Ishikawa (cell line): ENCODE measurements around the gene FAM184B.

Experiments used
- CEBPB ChIP-seq: IDR thresholded peaks from 2 replicates; pipeline ENCODE4 v1.6.1; 2012
- CREB1 ChIP-seq: IDR thresholded peaks from 2 replicates; pipeline ENCODE4 v1.6.1; 2012; ENCODE audit warnings: low read depth
- EGR1 ChIP-seq: IDR thresholded peaks from 2 replicates; pipeline ENCODE4 v1.6.1; 2012
- EP300 ChIP-seq: IDR thresholded peaks from 2 replicates; pipeline ENCODE4 v1.6.1; 2012; ENCODE audit warnings: borderline replicate concordance
- FOXM1 ChIP-seq: IDR thresholded peaks from 2 replicates; pipeline ENCODE4 v1.6.1; 2012; ENCODE audit warnings: low read depth, borderline replicate concordance
- NFIC ChIP-seq: IDR thresholded peaks from 2 replicates; pipeline ENCODE4 v1.6.1; 2012
- RAD21 ChIP-seq: IDR thresholded peaks from 2 replicates; pipeline ENCODE4 v1.6.1; 2012; ENCODE audit warnings: low read depth
- TAF1 ChIP-seq: IDR thresholded peaks from 2 replicates; pipeline ENCODE4 v1.6.1; 2012; ENCODE audit warnings: low read depth, mild to moderate bottlenecking
- TCF12 ChIP-seq: IDR thresholded peaks from 2 replicates; pipeline ENCODE4 v1.6.1; 2012; ENCODE audit warnings: low read depth
- TEAD4 ChIP-seq: IDR thresholded peaks from 2 replicates; pipeline ENCODE4 v1.6.1; 2012
- YY1 ChIP-seq: IDR thresholded peaks from 2 replicates; pipeline ENCODE4 v1.6.1; 2012; ENCODE audit warnings: low read depth
- ZBTB7A ChIP-seq: IDR thresholded peaks from 2 replicates; pipeline ENCODE4 v1.6.1; 2012; ENCODE audit warnings: low read depth
- TF ChIP-seq, protein P1 (sequence below): IDR thresholded peaks from 2 replicates; pipeline ENCODE4 v1.6.1; 2012
- TF ChIP-seq, protein P2 (sequence below): IDR thresholded peaks from 2 replicates; pipeline ENCODE4 v1.6.1; 2012
- TF ChIP-seq, protein P3 (sequence below): IDR thresholded peaks from 2 replicates; pipeline ENCODE4 v1.6.1; 2012; ENCODE audit warnings: low read depth, mild to moderate bottlenecking

Gene FAM184B

DNA sequence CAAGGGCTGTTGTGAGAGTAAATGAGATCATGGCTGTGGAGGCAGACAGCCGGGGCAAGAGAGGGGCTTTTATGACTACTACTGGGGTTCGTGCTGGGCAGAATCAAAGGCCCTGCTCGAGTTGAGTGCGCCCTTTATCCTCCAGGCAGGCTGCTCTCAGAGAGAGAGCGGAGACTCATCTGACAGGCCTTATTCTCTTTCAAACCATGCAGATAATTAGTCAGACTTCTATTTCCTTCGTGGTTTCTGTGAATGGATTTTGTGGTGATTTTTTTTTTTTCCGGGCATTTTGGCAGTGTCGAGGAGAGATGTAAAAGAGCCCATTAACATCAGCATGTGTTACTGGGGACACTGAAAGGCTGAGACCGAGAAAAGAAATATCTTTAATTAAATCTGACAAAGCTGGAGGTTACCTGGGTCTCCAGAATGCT, 93.4 kb downstream of the FAM184B start:
- TF ChIP-seq, protein P1, sequence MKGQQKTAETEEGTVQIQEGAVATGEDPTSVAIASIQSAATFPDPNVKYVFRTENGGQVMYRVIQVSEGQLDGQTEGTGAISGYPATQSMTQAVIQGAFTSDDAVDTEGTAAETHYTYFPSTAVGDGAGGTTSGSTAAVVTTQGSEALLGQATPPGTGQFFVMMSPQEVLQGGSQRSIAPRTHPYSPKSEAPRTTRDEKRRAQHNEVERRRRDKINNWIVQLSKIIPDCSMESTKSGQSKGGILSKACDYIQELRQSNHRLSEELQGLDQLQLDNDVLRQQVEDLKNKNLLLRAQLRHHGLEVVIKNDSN = no peak
- TF ChIP-seq TEAD4 (no peak), EGR1 (no peak), CREB1 (no peak)

DNA sequence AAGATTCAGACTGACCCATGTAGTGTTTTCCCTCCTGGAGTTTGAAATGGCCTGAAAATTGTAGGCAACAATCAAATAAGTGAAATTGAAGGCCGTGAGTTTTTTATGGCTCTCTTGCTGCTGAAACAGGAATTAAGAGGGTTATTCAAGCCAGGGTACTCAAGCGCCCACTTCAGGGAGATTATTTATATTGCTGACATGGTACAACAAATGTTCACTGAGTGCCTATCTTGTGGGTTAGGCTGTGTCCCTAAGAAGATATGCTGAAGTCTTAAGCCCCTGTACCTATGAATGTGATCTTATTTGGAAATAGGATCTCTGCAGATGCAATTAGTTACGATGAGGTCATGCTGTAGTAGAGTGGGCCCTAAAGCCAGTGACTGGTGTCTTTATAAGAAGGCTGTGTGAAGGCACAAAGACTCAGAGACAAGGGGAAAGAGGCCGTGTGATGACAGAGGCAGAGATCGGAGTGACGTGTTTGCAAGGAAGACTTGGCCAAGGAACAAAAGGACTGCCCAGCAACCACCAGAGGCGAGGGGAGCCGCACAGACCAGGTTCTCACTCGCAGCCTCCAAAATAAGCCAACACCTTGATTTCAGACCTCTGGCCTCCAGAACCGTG, 94.1 kb downstream of the FAM184B start:
- TF ChIP-seq NFIC (no peak), YY1 (no peak), TCF12 (no peak), TEAD4 (no peak), RAD21 (no peak), CEBPB (no peak), ZBTB7A (no peak), CREB1 (no peak), FOXM1 (no peak), TAF1 (no peak), EP300 (no peak), EGR1 (no peak)
- TF ChIP-seq, protein P2, sequence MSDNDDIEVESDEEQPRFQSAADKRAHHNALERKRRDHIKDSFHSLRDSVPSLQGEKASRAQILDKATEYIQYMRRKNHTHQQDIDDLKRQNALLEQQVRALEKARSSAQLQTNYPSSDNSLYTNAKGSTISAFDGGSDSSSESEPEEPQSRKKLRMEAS = no peak
- TF ChIP-seq, protein P1 = no peak
- TF ChIP-seq, protein P3, sequence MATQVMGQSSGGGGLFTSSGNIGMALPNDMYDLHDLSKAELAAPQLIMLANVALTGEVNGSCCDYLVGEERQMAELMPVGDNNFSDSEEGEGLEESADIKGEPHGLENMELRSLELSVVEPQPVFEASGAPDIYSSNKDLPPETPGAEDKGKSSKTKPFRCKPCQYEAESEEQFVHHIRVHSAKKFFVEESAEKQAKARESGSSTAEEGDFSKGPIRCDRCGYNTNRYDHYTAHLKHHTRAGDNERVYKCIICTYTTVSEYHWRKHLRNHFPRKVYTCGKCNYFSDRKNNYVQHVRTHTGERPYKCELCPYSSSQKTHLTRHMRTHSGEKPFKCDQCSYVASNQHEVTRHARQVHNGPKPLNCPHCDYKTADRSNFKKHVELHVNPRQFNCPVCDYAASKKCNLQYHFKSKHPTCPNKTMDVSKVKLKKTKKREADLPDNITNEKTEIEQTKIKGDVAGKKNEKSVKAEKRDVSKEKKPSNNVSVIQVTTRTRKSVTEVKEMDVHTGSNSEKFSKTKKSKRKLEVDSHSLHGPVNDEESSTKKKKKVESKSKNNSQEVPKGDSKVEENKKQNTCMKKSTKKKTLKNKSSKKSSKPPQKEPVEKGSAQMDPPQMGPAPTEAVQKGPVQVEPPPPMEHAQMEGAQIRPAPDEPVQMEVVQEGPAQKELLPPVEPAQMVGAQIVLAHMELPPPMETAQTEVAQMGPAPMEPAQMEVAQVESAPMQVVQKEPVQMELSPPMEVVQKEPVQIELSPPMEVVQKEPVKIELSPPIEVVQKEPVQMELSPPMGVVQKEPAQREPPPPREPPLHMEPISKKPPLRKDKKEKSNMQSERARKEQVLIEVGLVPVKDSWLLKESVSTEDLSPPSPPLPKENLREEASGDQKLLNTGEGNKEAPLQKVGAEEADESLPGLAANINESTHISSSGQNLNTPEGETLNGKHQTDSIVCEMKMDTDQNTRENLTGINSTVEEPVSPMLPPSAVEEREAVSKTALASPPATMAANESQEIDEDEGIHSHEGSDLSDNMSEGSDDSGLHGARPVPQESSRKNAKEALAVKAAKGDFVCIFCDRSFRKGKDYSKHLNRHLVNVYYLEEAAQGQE = no peak

DNA sequence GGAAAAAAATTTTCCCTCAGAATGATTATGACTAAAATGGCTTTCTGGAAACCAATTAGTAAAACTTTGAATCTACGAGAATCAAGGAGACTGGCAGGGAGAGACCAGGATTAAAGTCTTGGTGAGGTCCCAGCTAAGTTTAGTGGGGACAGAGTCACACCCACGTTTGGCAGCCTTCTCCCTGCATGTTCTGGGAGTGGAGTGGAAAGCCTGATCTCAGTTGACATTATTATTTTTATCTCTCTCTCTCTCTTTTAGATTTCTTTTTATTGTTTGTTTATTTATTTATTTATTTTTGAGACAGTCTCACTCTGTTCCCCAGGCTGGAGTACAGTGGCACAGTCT, 99.2 kb downstream of the FAM184B start:
- no peak for TF ChIP-seq RAD21
- TF ChIP-seq, protein P3 = no peak
- no peak for TF ChIP-seq TAF1
- TF ChIP-seq NFIC = no peak

DNA sequence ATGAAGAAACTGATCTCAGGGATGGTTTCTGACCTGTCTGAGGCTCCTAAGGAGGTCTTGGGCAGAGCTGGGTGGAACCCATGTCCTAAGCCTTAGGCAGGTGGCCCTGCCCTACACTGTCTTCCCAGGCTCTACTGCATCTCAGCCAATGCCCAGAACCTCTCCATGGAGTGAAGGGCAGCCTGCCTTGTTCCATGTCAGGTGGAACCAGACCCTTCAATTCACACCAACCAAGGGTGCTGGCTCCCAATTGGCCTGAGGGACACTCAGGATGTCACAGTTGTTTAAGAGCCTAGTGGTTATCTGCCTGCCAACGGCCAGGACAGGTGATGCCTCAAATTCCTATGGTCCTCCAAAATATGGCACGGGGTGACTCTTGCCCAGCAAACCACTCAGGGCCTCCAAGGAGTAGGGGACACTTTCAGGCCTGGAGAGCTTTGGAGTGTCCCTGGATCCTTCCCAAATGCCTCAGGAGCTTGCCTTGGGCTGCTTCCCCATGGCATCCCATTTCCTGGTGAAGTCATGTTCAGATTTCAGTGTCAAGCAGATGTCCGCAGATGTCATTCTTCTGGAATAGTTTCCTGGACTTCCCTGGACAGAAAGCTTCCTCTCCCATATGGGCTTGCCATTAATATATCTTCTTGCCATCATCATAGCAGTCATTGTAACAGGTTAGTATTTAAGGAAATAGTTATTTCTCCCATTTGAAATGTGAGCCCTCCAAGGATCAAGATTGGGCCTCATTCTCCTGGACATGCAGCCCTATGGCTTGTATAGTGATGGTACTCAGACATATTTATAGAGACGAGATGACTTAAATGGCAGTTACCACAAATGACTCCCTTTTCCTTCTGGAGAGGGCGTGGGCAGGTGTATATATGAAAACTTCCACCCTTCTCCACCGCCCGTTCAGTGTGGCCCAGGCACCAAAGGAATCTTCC, 99.9 kb downstream of the FAM184B start:
- no peak for TF ChIP-seq EP300
- TF ChIP-seq, protein P2 = no peak
- TF ChIP-seq YY1 = no peak
- no peak for TF ChIP-seq CREB1
- no peak for TF ChIP-seq TCF12
- TF ChIP-seq, protein P3 = no peak
- TF ChIP-seq EGR1 = no peak
- TF ChIP-seq CEBPB = no peak
- TF ChIP-seq TAF1 = no peak
- no peak for TF ChIP-seq FOXM1
- no peak for TF ChIP-seq RAD21
- TF ChIP-seq, protein P1 = no peak
- no peak for TF ChIP-seq TEAD4
